ENCODE results near the gene TRNP1. TPM values are rescaled to one million over a fixed set of nuclear protein-coding genes. Genes with fewer than 3 reads are reported as not detected.

The TRNP1 gene
- polyA plus RNA-seq, 1 donor from 2014 or later, result 11.0 TPM

DNA sequence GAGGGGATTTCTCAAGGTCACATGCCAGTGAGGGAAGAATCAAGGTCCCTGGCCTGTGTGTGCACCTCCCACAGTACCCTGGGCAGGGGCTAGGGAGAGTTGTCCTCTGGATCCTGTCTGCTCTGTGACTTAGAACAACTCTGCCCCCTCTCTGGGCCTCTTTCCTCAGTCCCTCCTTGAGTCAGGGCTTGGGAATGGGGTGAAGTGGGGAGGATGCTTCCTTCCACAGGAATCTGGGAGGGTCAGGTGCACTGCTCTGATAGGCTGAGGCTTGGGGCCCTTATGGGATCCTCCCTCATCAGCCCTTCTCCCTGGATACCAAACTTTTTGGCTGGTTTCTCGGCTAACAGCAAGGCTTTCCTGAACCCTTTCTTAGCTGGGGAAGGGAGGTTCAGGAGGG, 2.5 kb downstream of the TRNP1 start:
- Histone ChIP-seq H3K9me3 (ENCODE audit: low read length) (no peaks in the 10 kb centered on the region), H3K27ac (ENCODE audit: low read length) (no peak overlapping the region), H3K79me2 (replicated peaks; ENCODE audit: insufficient read depth, low read length) (no peaks in the 10 kb centered on the region), H3K27me3 (ENCODE audit: insufficient read depth, low read depth, low read length) (peaks cover 28% of the 10 kb centered on the region), H3K4me3 (ENCODE audit: low read length) (no peak overlapping the region), H4K20me1 (ENCODE audit: insufficient read depth) (no peaks in the 10 kb centered on the region), H2AFZ (ENCODE audit: low read depth, low read length) (no peak overlapping the region), H3K9ac (ENCODE audit: low read length) (no peak overlapping the region), H3K9me2 (ENCODE audit: insufficient read depth, low read length) (no peaks in the 10 kb centered on the region), H3K4me2 (ENCODE audit: low read length) (no peak overlapping the region), H3K36me3 (ENCODE audit: insufficient read depth, low read length) (no peaks in the 10 kb centered on the region), H3F3A (ENCODE audit: insufficient read depth, low read length, poor library complexity, severe bottlenecking) (peaks cover 4% of the 10 kb centered on the region)
- TF ChIP-seq POLR2AphosphoS5 (IDR thresholded peaks at IDR 0.05) (no peak), CTCF (IDR thresholded peaks at IDR 0.05; ENCODE audit: poor library complexity, severe bottlenecking) (no peak)

DNA sequence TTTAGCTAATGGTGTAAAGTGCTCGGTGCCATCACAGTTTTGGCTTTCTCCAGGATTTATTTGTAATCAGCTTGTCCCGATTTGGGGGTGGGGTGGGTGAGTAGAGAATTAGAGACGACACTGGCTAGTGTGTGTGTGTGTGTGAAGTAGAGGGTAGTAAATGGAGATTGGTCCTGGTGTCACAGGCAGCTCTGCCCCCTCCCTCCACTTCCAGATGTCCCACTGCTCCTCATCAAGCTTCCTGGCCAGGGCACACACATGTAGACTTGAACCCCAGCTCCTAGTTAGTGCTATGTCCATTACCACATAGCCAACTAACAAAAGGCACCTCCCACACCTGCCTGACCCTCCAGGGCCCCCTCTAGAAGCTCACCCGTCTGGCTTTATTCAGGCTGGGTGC, 3.2 kb downstream of the TRNP1 start:
- Histone ChIP-seq H3K9me3 (ENCODE audit: low read length) (no peaks in the 10 kb centered on the region), H3K9ac (ENCODE audit: low read length) (no peak overlapping the region), H3K79me2 (replicated peaks; ENCODE audit: insufficient read depth, low read length) (no peaks in the 10 kb centered on the region), H3K27me3 (ENCODE audit: insufficient read depth, low read depth, low read length) (peaks cover 21% of the 10 kb centered on the region), H4K20me1 (ENCODE audit: insufficient read depth) (no peaks in the 10 kb centered on the region), H3K36me3 (ENCODE audit: insufficient read depth, low read length) (no peaks in the 10 kb centered on the region), H3K4me3 (ENCODE audit: low read length) (no peak overlapping the region), H2AFZ (ENCODE audit: low read depth, low read length) (no peak overlapping the region), H3F3A (ENCODE audit: insufficient read depth, low read length, poor library complexity, severe bottlenecking) (peaks cover 4% of the 10 kb centered on the region), H3K4me2 (ENCODE audit: low read length) (no peak overlapping the region), H3K9me2 (ENCODE audit: insufficient read depth, low read length) (no peaks in the 10 kb centered on the region), H3K27ac (ENCODE audit: low read length) (no peak overlapping the region)
- TF ChIP-seq MXI1 (conservative IDR thresholded peaks at IDR 0.05; ENCODE audit: poor library complexity, severe bottlenecking), result no peak
- TF ChIP-seq EP300 (conservative IDR thresholded peaks at IDR 0.05; ENCODE audit: poor library complexity, severe bottlenecking), result no peak
- TF ChIP-seq, protein P1, sequence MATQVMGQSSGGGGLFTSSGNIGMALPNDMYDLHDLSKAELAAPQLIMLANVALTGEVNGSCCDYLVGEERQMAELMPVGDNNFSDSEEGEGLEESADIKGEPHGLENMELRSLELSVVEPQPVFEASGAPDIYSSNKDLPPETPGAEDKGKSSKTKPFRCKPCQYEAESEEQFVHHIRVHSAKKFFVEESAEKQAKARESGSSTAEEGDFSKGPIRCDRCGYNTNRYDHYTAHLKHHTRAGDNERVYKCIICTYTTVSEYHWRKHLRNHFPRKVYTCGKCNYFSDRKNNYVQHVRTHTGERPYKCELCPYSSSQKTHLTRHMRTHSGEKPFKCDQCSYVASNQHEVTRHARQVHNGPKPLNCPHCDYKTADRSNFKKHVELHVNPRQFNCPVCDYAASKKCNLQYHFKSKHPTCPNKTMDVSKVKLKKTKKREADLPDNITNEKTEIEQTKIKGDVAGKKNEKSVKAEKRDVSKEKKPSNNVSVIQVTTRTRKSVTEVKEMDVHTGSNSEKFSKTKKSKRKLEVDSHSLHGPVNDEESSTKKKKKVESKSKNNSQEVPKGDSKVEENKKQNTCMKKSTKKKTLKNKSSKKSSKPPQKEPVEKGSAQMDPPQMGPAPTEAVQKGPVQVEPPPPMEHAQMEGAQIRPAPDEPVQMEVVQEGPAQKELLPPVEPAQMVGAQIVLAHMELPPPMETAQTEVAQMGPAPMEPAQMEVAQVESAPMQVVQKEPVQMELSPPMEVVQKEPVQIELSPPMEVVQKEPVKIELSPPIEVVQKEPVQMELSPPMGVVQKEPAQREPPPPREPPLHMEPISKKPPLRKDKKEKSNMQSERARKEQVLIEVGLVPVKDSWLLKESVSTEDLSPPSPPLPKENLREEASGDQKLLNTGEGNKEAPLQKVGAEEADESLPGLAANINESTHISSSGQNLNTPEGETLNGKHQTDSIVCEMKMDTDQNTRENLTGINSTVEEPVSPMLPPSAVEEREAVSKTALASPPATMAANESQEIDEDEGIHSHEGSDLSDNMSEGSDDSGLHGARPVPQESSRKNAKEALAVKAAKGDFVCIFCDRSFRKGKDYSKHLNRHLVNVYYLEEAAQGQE (IDR thresholded peaks at IDR 0.05; ENCODE audit: borderline replicate concordance), result no peak

- Histone ChIP-seq H2AFZ (ENCODE audit: low read depth, low read length) (no peak overlapping the region), H4K20me1 (ENCODE audit: insufficient read depth) (no peaks in the 10 kb centered on the region), H3K4me3 (ENCODE audit: low read length) (no peak overlapping the region), H3F3A (ENCODE audit: insufficient read depth, low read length, poor library complexity, severe bottlenecking) (peaks cover 4% of the 10 kb centered on the region), H3K9me2 (ENCODE audit: insufficient read depth, low read length) (no peaks in the 10 kb centered on the region), H3K27ac (ENCODE audit: low read length) (no peak overlapping the region), H3K9ac (ENCODE audit: low read length) (no peak overlapping the region), H3K36me3 (ENCODE audit: insufficient read depth, low read length) (no peaks in the 10 kb centered on the region), H3K4me2 (ENCODE audit: low read length) (no peak overlapping the region), H3K79me2 (replicated peaks; ENCODE audit: insufficient read depth, low read length) (no peaks in the 10 kb centered on the region), H3K9me3 (ENCODE audit: low read length) (no peaks in the 10 kb centered on the region), H3K27me3 (ENCODE audit: insufficient read depth, low read depth, low read length) (peaks cover 17% of the 10 kb centered on the region)
- no peak for TF ChIP-seq TAF1 (IDR thresholded peaks at IDR 0.05; ENCODE audit: low read depth)
- TF ChIP-seq, protein P1 (IDR thresholded peaks at IDR 0.05; ENCODE audit: borderline replicate concordance), result no peak
Measured at GRCh38 chr1:26998429-26999300, 5.2 kb downstream of the TRNP1 start.
